Stimulated activated CD4-positive, alpha-beta T cell treated with anti-CD3 and anti-CD28 coated beads, Interleukin-2, amount 100 ng/mL, for 24 hours (primary cell): Measurements from ENCODE around the gene ZBED1.

Experiments used
- DNase-seq, 2 donors: peaks; one replicate each; pipeline ENCODE4 v3.0.0-alpha.2; 2020

ZBED1 gene

DNA sequence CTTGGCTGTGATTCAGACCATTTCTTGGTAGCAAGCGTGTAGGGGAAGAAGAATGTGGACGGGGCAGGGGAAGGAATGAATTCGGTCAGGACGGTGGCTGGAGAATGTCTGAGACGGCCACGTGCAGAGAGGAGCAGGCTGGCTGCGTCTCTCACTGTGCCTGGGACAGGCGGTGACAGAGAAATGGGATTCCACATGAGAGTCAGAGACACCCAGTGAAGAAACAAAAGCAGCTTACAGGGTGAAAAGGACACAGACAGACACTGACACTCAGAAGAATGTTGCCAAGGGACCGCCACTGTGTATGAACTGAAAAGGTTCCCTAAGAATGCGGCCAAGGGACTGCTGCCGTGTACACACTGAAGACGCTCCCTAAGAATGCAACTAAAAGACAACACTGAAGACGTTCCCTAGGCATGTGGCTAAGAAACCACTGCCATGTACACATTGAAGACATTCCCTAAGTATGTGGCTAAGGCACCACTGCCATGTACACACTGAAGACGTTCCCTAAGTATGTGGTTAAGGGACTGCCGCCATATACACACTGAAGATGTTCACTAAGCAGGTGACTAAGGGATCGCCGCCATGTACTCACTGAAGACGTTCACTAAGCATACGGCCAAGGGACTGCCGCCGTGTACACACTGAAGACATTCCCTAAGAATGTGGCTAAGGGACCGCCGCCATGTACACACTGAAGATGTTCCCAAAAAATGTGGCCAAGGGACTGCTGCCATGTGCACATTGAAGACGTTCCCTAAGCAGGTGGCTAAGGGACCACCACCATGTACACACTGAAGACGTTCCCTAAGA is 49.1 kb downstream of the ZBED1 start:
- no peak for DNase-seq

- no peak for DNase-seq
These were observed 50.1 kb downstream of the ZBED1 start for GRCh38 chrX:2450681-2451080.

GRCh38 chrX:2449135-2449886 is 51.5 kb downstream of the ZBED1 start:
- DNase-seq: no peak

- no peak for DNase-seq
These were observed 53.3 kb downstream of the ZBED1 start for GRCh38 chrX:2447484-2447883.

- DNase-seq: no peak
These were observed 54.0 kb downstream of the ZBED1 start for GRCh38 chrX:2446815-2447214.

DNA sequence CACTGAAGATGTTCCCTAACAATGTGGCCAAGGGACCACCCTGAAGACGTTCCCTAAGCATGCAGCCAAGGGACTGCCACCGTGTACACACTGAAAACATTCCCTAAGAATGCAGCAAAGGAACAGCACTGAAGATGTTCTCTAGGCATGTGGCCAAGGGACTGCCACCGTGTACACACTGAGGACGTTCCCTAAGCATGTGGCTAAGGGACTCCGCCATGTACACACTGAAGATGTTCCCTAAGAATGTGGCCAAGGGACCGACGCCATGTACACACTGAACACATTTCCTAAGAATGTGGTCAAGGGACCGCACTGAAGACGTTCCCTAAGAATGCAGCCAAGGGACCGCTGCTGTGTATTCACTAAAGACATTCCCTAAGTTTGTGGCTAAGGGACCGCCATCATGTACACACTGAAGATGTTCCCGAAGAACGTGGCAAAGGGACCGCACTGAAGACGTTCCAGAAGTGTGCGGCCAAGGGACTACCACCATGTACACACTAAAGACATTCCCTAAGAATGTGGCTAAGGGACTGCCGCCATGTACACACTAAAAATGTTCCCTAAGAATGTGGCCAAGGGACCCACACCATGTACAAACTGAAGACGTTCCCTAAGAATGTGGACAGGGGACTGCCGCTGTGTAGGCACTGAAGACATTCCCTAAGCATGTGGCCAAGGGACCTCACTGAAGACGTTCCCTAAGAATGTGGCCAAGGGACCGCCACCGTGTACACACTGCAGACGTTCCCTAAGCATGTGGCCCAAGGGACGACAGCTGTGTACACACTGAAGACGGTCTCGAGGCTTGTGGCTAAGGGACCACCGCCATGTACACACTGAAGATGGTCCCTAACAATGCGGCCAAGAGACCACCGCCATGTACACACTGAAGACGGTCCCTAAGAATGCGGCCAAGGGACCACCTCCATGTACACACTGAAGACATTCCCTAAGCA is 54.8 kb downstream of the ZBED1 start:
- DNase-seq: no peak

GRCh38 chrX:2442694-2443093 is 58.1 kb downstream of the ZBED1 start:
- no peak for DNase-seq

DNA sequence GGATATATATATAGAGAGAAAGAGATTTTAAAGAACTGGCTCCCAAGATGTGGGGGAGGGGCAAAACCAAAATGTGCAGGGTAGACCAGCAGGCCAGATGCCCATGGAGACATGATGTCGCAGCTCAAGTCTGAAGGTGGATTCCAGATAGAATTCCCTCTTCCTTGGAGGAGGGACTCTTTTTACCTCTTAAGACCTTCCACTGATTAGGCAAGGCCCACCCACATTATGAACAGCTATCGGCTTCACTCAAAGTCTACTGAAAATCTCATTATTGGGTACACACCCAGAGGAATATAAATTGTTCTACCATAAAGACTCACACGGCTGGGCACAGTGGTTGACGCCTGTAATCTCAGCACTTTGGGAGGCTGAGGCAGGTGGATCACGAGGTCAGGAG is 59.3 kb downstream of the ZBED1 start:
- no peak for DNase-seq

DNA sequence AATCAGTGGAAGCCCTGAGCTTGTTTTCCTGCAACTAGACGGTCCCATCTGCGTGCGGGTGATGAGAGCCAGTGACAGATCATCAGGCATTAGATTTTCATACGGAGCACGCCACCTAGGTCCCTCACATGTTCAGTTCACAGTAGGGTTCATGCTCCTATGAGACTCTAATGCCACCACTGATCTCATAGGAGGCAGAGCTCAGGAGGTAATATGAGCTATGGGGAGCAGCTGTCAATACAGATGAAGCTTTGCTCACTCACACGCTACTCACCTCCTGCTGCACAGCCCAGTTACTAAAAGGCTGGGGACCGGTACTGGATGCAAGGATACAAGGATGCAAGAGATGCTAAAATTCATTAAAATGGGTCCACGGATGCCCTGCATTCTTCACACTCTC is 61.2 kb downstream of the ZBED1 start:
- DNase-seq: no peak
